Left ventricle myocardium inferior (tissue), 1 donor: ENCODE measurements around the gene CLIP3. TPM values are rescaled to one million over a fixed set of nuclear protein-coding genes. Genes with fewer than 3 reads are reported as not detected.
"Not testable (repeated sequence)": the region's sequence is repeated elsewhere in the genome, so short reads cannot be mapped to it uniquely, and the experiment has no call there.

Source experiments
- DNase-seq: peaks from one replicate; pipeline ENCODE4 v3.0.0-alpha.2; 2020
- H3K27ac ChIP-seq: fragments of 200-600 bp; replicated peaks from 2 replicates; pipeline ENCODE4 v1.8.0; 2021
- H3K27me3 ChIP-seq: fragments of 200-600 bp; 2 replicates; pipeline ENCODE4 v1.8.0; 2021; ENCODE audit warnings: low read depth
- H3K36me3 ChIP-seq: fragments of 200-600 bp; 2 replicates; pipeline ENCODE4 v1.8.0; 2021
- H3K4me1 ChIP-seq: fragments of 200-600 bp; 2 replicates; pipeline ENCODE4 v1.8.0; 2021
- H3K4me3 ChIP-seq: fragments of 200-600 bp; 2 replicates; pipeline ENCODE4 v1.8.0; 2021; ENCODE audit warnings: mild to moderate bottlenecking, moderate library complexity
- H3K9me3 ChIP-seq: fragments of 200-600 bp; replicated peaks from 2 replicates; pipeline ENCODE4 v1.8.0; 2021
- CTCF ChIP-seq: fragments of 200-600 bp; IDR thresholded peaks from 2 replicates; pipeline ENCODE4 v1.8.0; 2021; ENCODE audit warnings: antibody characterized with exemption, mild to moderate bottlenecking, borderline replicate concordance
- intact Hi-C: fragments of 100-400 bp; cut with micrococcal nuclease; formaldehyde crosslinking; loops from one replicate; pipeline ENCODE4 v1.11.0; 2022
- total RNA-seq: library from RNA; stranded (reverse); fragmentation: NEBNext Ultra II Directional; extraction: Animal tissue kit (Norgen Biotek cat#: 25700); gene quantifications from one replicate; pipeline ENCODE4 v1.2.1, GENCODE V29; 2021
- donor health status: DM: no; HTN: yes; CAD: no; lungs with severe emphysema.

Gene CLIP3
- total RNA-seq, 1 donor from 2014 or later, result 5.4 TPM

DNA sequence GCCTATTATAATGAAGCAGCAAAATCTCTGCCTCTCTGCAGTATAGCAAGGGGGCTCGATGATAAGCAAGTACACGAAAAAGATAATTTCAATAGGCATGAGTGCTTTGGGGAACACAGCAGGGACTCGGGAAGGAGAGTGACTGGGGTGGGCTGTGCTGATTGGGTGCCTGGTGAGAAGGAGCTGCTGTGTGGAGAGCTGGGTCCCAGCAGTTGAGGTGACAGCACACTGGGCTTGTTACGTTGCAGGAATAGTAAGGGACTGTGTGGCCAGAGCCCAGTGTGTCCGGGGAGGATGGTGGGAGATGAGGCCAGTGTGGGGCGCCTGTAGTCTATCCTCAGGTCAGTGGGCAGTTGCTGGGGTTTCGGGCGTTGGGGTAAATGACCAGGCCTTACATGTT lies 39.4 kb upstream of the CLIP3 start:
- Histone ChIP-seq H3K4me1 (peaks cover 3% of the 10 kb centered on the region), H3K36me3 (no peaks in the 10 kb centered on the region), H3K9me3 (no peaks in the 10 kb centered on the region), H3K27me3 (no peaks in the 10 kb centered on the region), H3K27ac (no peak overlapping the region), H3K4me3 (no peak overlapping the region)
- intact Hi-C loops, result no loop called here
- no peak for TF ChIP-seq CTCF
- DNase-seq, result no peak

DNA sequence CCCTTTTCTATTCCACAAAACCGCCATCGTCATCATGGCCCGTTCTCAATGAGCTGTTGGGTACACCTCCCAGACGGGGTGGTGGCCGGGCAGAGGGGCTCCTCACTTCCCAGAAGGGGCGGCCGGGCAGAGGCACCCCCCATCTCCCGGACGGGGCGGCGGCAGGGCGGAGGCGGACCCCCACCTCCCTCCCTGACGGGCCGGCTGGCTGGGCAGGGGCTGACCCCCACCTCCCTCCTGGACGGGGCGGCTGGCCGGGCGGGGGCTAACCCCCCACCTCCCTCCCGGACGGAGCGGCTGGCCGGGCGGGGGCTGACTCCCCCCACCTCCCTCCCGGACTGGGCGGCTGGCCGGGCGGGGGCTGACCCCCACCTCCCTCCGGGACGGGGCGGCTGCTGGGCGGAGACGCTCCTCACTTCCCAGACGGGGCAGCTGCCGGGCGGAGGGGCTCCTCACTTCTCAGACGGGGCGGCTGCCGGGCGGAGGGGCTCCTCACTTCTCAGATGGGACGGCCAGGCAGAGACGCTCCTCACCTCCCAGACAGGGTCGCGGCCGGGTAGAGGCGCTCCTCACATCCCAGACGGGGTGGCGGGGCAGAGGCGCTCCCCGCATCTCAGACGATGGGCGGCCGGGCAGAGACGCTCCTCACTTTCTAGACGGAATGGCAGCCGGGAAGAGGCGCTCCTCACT lies 36.3 kb upstream of the CLIP3 start:
- H3K27ac ChIP-seq, DNase-seq, intact Hi-C loops, H3K4me1 ChIP-seq, H3K9me3 ChIP-seq, H3K27me3 ChIP-seq, H3K4me3 ChIP-seq, H3K36me3 ChIP-seq: not testable (repeated sequence)

- no peak for TF ChIP-seq CTCF
Measured at GRCh38 chr19:36067681-36068080, 35.0 kb upstream of the CLIP3 start.

DNA sequence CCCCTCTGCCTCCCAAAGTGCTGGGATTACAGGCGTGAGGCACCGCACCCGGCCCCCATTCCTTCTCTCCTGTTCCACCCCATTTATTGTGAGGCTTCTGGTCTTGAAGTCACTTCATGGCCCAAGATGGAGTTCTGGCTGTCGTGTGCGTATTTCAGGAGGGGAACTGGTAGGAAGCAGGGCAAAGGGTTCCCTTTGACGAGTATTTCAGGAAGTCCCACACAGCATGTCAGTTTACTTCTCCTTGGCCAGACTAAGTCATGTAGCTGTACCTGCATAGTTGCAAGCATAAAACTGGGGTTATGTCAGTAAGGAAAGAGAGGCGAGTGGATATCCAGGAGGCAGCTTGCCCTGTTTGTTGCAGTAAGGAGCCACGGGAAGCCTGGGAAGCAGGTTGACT lies 32.2 kb upstream of the CLIP3 start:
- intact Hi-C loops, result no loop called here
- no peaks in the 10 kb centered on the region for H3K27me3 ChIP-seq

More at GRCh38 chr19:36067681-36068080, 35.0 kb upstream of the CLIP3 start:
- intact Hi-C loops, result no loop called here
- Histone ChIP-seq H3K27me3 (no peaks in the 10 kb centered on the region), H3K4me3 (no peak overlapping the region), H3K4me1 (peaks cover 3% of the 10 kb centered on the region), H3K36me3 (no peaks in the 10 kb centered on the region), H3K27ac (no peak overlapping the region), H3K9me3 (no peaks in the 10 kb centered on the region)
- DNase-seq, result no peak

DNA sequence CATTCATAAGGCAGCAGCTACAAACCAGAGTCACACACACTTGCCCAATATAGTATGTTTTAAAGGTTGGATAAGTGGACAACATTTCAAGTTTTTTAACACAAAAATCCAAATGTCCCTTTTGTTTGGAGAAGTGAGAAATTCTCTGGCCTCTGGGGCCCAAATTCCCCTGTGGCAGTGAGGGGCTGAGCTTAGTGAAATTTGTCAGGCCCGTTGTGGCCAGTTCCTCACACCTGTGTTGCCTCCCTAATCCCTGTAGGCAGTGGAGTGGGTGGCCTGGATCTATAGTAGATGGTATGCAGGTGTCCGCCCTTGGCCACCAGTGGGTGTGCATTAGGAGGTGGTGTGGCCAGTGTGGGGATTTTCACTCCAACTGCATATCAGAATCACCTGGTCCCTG lies 28.7 kb upstream of the CLIP3 start:
- H3K36me3 ChIP-seq, result no peaks in the 10 kb centered on the region
- intact Hi-C loops, result no loop called here

More for the DNA sequence above, 32.2 kb upstream of the CLIP3 start:
- TF ChIP-seq CTCF, result no peak
- H3K36me3 ChIP-seq, result no peaks in the 10 kb centered on the region
- H3K4me1 ChIP-seq, result no peaks in the 10 kb centered on the region
- H3K4me3 ChIP-seq, result no peak overlapping the region
- DNase-seq, result no peak
- H3K9me3 ChIP-seq, result no peaks in the 10 kb centered on the region
- H3K27ac ChIP-seq, result no peak overlapping the region

More for the DNA sequence above, 28.7 kb upstream of the CLIP3 start:
- TF ChIP-seq CTCF, result no peak
- Histone ChIP-seq H3K4me1 (no peaks in the 10 kb centered on the region), H3K27ac (no peak overlapping the region), H3K4me3 (no peak overlapping the region), H3K27me3 (no peaks in the 10 kb centered on the region), H3K9me3 (no peaks in the 10 kb centered on the region)
- DNase-seq, result no peak
